Stimulated activated CD8-positive, alpha-beta memory T cell treated with anti-CD3 and anti-CD28 coated beads, Interleukin-12 subunit alpha, Interleukin-12 subunit beta, amount 100 ng/mL, for 4 hours (primary cell): ENCODE data around the gene PXDN.
"Not testable (repeated sequence)": the region's sequence is repeated elsewhere in the genome, so short reads cannot be mapped to it uniquely, and the experiment has no call there.

Source experiments
- DNase-seq: peaks from one replicate; pipeline ENCODE4 v3.0.0-alpha.2; 2020; ENCODE audit warnings: low read depth

PXDN gene, protein sequence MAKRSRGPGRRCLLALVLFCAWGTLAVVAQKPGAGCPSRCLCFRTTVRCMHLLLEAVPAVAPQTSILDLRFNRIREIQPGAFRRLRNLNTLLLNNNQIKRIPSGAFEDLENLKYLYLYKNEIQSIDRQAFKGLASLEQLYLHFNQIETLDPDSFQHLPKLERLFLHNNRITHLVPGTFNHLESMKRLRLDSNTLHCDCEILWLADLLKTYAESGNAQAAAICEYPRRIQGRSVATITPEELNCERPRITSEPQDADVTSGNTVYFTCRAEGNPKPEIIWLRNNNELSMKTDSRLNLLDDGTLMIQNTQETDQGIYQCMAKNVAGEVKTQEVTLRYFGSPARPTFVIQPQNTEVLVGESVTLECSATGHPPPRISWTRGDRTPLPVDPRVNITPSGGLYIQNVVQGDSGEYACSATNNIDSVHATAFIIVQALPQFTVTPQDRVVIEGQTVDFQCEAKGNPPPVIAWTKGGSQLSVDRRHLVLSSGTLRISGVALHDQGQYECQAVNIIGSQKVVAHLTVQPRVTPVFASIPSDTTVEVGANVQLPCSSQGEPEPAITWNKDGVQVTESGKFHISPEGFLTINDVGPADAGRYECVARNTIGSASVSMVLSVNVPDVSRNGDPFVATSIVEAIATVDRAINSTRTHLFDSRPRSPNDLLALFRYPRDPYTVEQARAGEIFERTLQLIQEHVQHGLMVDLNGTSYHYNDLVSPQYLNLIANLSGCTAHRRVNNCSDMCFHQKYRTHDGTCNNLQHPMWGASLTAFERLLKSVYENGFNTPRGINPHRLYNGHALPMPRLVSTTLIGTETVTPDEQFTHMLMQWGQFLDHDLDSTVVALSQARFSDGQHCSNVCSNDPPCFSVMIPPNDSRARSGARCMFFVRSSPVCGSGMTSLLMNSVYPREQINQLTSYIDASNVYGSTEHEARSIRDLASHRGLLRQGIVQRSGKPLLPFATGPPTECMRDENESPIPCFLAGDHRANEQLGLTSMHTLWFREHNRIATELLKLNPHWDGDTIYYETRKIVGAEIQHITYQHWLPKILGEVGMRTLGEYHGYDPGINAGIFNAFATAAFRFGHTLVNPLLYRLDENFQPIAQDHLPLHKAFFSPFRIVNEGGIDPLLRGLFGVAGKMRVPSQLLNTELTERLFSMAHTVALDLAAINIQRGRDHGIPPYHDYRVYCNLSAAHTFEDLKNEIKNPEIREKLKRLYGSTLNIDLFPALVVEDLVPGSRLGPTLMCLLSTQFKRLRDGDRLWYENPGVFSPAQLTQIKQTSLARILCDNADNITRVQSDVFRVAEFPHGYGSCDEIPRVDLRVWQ (N-terminal part only)

DNA sequence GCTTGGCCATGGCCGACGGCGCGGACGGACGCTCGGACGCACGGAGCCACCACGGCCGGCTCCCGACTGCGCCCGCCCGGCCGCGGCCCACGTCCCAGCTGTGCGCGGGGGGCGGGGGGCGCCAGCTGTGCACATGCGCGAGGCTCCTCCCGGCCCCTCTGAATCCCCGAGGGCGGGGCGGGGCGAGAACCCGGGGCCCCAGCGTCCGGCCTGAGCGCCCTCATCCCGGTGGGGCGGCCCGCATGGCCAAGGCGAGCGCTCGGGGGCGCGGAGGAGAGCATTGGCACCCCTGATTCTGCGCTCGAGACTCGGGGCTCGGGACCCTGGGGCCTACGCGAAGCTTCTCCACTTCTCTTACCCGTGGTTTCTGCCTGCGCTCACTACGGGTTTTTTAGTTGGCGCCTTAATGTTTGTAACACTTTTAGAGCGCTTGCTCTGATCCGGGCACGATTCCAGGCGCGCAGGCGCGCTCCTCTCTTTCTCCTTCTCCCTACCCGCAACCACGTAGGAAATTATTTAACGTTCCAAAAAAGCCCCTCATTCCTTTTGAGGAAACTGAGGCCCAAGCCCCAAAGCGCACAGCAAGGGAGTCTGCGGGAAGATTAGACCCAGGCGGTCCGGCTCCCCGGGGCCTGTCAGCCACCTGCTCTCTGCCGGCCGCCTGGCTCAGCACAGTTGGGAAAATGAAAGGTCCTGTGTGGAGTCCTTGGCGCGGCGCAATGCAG lies at the start of gene PXDN:
PXDN (minus strand) TSS at position 70 of the 725 bp plus-strand sequence; CDS start at position 10, 60 bp downstream.
- no peak for DNase-seq

DNA sequence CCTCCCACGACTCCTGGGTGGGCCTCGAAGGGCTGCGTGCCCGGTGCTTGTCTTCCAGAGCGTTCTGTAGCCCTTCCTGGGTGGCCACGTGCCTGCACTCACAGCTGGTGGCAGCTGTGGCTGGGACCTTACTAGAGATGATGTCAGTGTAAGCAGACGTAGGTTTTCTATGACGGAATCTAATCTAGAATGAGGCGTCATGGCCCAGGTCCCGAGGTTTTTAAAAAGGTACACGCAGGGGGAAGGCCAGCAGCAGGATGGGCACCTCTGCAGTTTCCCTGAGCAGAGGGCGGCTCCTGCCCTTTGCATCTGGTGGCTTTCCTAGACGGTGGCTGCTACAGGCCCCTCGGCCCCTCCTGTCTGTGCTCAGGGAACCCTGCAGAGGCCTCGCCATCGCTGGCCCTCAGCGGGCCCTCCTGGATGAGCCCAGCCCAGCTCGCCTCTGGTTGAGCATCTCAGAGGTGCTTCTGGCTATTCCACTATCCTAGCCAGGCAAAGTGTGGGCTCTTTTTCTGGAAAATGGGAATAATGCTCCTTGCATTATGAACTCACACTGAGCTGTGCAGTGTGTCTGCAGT lies 49.6 kb upstream of the PXDN start:
- no peak for DNase-seq

DNA sequence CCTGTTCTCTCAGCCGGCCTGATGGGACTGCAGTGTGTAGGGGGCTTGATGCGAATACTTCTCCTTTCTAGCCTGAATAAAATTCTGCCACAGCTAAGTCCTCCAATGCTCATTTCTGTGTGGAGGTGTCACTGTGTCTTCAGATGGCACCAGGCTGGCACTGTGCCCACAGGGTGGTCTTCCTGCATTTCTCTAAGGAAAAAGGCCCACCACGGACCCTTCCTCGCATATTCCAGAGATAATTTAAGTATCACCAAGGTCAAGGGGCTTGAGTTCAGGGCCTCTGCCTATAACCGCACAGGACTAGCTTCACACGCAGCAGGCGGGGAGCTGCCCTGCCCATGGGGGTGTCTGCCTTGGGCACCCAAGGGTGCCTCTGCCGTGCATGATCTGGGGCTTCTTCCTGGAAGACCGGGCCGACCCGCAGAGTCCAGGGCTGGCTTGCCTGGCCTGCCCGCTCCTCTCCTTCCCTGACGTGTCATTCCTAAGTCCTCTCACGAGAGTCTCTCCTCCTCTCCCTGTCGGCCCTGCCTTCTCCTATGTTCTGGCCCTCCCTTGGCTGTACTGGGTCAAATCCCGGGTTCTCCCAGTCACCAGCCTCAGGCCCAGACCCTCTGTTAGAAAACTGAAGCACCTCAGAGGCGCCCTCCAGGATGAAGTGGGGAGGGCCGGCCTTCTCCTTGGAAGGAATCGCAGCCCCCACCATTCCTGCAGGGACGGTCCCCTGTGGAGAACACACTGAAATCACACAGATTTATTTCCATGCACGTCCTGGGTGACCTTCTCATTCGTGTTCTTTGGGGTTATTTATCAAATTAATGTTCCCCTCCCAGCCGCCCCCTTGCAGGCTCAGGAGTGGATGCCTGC lies 48.9 kb upstream of the PXDN start:
- no peak for DNase-seq

DNA sequence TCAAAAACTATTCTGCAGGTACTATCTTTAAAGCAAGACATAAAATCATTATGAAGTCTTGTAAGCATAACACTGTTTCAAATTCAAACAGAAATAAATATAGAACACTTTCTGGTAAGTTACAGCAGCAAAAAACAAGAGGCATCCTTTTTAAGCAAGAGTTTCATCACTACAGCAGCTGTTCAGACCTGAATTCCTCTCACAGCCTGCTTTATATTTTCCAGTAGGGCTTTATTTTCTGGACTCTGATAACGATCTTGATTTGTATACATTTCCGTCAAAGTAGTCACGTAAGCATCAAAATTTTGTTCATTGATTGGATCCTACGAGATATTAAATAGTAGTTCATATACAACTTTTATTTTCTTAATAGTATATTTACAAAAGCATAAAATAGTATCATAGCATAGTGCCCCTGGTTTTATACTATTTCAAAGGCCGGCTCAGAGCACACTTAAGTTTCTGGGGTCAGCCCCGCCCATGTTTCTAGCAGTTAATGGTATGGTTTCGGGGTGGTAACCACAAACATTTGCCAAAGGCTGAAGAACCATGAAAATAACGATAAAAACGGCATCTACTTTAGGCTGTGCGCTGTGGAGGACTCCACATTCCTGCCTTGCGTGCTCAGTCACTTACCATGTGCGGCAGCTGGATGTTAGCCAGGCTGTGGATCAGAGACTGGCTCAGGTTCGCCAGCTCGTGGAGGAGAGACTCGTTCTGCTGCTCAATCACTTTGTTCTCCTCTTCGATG lies 47.5 kb upstream of the PXDN start:
- no peak for DNase-seq

DNA sequence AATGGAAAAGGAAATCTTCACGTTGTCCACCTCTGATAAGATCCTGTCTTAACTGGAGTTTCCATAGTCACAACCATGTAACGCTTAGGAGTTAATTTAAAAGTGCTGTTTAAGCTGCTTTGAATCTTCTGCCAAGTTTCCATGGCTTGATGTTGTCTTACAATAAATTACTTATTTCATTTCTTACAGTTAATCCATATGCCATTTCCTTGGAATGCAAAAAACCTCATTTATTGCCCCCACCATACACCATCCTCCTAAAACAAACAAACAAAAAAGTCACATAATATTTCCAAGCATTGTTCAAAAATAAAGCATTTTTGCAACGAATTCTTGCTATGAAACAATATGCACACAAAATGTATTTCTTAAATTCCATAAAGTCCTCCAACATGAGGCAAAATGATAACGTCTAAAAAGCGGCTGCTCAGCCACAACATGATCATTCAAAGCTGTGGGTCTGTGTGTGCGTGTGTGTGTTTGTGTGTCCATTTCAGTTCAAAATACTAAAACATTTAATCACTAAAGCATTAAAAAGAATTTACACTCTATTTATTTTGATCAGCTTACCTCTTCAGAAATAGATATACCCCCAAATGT lies 46.8 kb upstream of the PXDN start:
- no peak for DNase-seq

DNA sequence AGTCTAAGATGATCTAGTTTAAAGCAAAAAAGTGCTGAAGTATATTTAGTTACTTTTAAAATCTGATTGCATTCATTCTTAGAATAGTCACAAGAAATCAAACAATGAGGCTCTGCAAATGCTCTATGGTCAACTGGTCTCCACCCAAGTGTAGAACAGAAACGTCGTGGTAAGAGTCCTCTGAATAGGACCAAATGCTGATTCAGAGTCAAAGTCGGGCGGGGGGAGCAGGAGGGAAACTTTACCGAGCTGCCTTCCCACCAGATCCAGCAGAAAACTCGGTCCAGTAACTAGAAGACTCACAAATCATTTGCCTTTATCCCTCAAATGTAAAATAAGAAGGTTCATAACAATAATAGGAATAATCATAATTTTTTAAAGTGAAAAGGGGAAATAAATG lies 46.2 kb upstream of the PXDN start:
- DNase-seq: no peak

DNA sequence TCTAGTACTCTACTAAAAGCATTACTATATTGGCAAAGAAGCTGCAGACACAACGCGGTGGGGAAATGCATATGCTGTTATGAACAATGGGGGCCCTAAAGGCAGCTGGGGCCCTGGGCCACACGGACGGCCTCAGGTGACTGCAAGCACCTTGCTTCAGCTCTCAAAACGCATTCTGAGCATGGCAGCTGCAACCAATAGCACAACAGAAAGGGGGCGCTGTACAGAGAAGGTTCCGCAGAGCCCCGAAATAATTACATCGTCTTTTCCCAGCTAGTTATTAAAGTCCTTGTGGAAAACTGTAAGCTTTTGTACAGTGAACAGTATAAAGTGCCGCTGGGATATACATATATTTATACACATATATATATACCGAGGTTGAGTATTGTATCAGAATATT lies 45.3 kb upstream of the PXDN start:
- DNase-seq: no peak

DNA sequence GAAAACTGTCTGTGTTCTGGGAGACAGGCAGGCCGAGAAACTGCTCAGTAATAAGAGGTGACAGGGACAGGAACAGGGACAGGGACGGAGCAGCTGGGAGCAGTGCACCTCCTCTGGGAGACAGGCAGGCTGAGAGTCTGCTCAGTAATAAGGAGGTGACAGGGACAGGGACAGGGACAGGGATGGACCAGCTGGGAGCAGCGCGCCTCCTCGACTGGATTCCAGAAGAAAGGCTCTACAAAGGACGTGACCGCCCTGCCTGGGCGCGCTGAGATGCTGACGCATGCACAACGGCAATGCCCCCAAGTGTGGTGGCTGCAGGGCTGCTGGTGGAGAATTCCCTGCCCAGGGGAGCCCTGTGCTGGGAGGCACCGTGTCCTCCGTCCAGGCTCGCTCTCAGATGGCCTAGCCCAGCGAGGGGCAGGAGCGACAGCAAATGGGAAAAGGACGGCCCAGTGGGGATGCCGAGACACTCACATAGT lies 44.2 kb upstream of the PXDN start:
- no peak for DNase-seq

DNA sequence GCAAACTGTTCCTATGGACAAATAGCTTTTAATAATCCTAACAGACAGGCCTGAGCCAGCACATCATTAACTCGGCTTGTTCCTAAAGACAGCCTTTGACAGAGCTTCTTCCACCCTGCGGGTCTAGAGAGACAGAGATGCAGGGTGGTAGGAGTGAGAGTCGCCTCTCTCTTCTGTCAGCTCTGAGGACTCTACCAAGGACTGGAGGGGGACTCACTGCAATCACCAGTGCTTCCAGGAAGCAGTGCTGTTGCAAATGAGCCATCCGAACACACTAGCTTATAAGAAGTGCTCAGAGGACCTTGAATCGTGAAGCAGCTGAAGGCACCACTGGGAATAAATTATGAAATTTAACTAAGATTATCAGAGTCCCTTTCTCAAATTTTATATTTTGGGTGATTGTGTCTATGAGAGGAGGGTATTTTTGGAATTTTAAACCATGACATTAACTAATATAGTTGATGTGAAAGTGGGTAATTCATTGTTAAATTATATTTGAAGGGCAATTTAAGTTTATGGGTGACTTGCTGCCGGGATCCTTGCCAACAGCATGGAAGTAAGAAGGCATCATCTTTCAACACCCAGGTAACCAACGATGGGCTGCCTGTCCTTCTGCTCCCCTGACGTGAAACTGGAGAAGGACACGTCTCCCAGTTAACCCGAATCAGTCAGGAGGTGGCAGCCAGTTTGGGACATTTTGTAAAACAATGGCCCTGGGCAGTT lies 43.6 kb upstream of the PXDN start:
- no peak for DNase-seq

DNA sequence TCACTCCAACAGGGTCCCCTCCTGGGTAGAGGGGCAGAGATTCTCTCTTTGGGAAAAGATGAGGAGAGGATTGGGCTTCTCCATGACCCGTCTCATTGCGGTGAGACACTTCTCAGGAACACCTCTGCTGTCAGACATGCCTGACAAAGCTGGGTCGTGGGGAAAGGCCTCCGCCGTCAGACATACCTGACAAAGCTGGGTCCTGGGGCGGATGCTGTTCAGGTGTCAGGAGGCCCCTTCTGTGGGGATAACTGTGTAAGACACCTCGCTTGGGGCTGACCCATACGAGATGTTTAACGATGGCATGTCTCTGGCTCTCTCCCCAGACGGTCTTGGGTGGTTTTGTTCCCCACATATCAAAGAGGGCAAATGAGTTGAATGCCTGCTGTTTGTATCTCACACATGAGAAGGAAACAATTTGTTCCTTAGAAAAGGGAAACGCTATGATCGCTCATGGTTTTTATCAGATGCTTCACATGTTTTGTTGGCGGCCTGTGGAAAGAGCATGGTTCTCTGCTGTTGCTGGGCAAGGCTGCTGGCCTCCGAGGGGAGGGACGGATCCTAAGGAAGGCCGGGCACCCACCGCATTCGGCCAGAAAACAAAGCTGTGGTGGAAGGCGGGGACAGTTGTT lies 40.8 kb upstream of the PXDN start:
- no peak for DNase-seq

DNA sequence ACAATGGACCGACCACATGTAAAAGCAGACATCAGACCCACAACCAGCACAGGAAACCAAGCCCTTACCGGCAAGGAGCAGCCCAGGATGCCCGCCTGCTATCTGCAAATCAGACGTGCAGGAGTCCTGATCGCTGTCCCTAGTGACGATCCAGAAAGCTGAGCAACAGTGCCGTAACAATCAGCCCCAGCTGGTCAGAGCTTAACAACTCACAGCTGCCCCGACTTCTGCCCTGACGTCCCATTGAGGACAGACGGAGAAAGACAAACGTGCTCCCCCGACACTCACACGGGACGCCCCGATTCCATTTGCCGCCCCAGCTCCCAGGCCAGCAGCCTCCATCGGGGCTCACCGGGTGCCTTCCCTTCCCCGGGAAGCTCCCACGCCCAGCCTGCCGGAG lies 39.8 kb upstream of the PXDN start:
- no peak for DNase-seq

DNA sequence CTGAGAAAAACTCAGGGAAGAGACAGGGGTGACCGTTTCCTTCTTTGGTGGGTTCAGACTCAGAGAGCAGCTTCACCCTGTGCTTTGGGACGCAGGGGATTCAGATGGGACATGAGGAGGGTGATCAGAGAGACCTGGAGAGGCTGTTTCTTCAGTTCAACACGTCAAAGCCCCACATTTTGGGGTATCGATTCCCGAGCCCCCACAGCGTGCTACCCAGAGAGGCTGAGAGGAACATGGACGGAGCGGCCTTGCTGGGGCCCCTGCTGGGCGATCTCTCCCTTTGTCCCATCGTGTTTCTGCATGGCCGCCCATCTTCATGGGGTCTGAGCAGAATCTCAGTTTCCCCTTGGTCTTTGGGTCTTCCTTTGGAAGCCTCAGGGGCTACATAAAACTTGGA lies 38.2 kb upstream of the PXDN start:
- DNase-seq: no peak

DNA sequence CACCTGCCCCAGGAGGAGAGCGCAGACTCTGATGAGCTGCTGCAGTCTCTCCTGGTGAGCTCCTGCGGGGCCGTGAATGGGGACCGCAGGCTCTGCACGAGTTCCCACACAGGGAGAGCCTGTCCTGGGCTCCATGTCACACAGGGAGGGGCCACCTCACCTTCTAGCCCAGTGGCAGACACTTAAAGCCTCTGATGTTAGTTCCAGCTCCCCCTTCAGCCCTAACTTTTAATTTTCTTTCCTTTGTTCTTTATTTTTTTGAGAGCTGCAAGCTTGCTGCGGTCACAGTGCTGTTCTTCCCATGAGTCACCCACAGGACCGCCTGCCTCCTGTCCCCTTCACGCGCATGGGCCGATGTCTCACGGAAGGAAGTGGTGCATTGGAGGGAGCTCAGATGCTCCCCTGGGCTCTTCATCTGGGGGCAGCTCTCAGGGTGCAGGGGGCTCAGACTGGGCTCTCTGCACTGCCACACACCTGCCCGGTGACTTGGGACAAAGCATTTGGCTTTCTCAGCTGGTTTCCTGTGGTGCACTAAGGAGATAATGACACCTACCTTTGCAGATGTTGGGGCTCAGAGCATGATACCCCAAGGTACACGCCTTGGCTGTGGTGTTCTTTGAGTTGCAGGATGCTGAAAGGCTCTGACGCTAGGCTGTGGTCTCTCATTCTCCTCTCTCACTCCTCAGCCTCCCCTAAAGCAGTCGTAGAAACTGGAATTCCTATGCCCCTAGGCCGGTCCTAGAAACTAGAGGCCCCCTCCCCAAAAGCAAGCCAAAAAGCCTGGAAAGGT lies 37.2 kb upstream of the PXDN start:
- DNase-seq: peak; percentile 38

DNA sequence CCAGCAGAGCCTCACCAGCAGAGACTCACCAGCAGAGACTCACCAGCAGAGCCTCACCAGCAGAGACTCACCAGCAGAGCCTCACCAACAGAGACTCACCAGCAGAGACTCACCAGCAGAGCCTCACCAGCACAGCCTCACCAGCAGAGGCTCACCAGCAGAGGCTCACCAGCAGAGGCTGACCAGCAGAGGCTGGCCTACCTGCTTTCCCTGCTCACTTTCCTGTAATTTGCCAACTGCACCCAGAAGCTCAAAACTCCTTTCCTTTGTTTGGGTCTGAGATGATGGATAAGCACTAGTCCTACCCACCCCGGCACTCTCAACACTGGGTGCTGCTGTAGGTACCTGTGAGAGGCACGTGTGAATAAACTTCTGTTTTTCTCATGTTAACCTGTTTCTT lies 36.4 kb upstream of the PXDN start:
- no peak for DNase-seq

DNA sequence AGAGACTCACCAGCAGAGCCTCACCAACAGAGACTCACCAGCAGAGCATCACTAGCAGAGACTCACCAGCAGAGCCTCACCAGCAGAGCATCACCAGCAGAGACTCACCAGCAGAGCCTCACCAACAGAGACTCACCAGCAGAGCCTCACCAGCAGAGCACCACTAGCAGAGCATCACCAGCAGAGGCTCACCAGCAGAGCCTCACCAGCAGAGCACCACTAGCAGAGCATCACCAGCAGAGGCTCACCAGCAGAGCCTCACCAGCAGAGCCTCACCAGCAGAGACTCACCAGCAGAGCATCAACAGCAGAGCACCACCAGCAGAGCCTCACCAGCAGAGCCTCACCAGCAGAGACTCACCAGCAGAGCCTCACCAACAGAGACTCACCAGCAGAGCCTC lies 35.7 kb upstream of the PXDN start:
- not testable (repeated sequence) for DNase-seq

DNA sequence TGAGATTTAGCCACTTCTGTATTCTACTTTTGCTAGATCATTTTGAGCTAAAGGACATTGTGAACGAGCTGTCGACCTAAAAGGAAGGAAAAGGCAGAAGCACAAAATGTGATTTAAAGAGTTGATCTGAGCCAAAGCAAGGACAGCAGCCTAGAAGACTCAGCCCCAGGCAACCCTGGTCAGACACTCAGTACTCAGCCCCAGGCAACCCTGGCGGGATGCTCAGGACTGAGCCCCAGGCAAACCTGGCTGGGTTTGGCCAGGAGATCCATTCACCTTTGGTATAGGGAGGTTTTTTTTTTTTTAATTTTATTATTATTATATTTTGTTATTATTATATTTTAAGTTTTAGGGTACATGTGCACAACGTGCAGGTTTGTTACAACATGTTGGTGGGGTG lies 34.3 kb upstream of the PXDN start:
- DNase-seq: no peak

DNA sequence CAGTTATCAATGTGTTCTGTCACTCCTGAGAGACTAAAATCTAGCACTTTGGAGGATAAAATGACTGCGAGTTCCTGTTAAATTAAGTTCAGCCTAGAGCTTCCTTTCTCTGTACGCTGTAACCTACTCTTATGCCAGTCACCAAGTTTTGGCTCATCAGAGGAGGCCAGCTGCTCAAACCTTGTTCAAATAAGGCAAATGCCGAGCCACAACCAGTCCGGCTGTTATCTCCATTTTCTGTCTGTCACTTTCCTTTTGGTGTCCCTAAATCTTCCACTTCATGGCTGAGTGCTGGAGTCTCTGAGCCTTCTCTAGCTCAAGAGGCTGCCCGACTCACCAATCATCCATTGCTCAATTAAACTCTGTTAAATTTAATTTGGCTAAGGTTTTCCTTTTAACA lies 33.5 kb upstream of the PXDN start:
- DNase-seq: no peak
